Stimulated activated CD8-positive, alpha-beta memory T cell treated with anti-CD3 and anti-CD28 coated beads, Interleukin-4, amount 100 ng/mL, for 48 hours (primary cell): ENCODE data around the gene TBC1D32.
"Not testable (repeated sequence)": the region's sequence is repeated elsewhere in the genome, so short reads cannot be mapped to it uniquely, and the experiment has no call there.

ENCODE experiments used
- DNase-seq: peaks from one replicate; pipeline ENCODE4 v3.0.0-alpha.2; 2020

TBC1D32 gene

DNA sequence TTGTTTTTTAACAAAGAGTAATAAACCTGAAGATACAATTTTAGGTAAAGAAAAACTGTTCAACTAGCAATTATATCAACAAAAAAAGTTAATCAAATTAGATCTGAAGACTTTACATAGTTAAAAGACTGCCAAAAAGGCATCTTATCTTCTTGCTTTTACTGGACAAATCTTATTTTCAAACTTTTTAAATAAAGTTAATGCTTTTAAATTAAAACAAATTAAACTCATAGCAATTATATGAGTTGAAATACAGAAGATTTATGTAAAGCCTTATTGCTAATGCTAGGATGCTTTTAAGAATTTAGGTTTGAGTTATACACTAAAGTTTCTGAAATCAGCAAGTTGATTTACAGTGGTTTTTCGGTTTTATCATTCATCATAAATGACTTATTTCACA is 227.3 kb downstream of the TBC1D32 start:
- no peak for DNase-seq

DNA sequence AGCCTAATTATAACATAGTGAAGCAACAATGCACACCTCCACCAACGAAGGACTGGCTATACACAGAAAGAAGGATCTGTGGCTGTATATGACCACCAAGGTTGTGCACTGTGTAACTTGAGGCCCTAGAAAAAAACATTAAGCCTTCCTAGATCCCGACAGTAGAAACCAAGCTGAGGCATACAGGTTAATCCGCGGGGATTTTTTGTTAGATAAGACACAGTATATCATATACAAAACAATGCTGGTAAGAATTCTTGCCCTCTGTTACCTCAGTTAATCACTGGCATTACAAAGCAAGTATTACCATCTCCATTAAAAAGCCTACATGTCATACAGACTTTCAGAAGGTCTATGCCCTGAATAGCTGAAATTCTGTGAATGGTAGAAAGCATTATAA is 228.8 kb downstream of the TBC1D32 start:
- no peak for DNase-seq

DNA sequence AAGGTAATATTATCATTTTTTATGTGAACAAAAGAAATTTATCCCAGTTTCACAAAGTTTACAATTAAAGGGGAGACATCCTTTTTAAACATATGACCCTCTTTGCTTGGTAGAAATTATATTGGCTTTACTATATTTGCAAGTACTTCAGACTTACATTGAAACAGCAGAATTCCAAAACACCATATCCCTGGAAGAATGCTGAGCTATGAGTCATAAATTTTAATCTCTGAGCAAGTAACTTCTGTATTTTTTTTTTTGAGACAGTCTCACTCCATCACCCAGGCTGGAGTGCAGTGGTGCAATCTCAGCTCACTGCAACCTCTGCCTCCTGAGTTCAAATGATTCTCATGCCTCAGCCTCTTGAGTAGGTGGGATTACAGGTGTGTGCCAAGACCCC is 240.4 kb downstream of the TBC1D32 start:
- no peak for DNase-seq

DNA sequence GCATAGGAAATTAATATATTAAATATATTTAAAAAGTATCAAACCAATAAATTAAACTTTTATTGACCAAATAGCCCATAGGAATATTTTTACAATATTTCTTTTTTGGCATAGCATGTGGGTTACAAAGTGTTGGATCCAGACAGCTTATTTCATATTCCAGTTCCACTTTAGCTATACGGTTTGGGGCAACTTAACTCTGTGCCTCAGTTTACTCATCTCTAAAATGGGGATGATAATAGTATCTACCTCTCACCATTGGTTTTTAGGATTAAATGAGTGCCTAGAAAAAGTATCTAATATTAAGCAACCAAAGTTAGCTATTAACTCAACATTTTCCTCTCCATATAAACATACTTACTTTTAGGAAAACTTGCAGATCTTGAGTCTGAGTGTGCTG is 243.8 kb downstream of the TBC1D32 start:
- DNase-seq, result no peak

DNA sequence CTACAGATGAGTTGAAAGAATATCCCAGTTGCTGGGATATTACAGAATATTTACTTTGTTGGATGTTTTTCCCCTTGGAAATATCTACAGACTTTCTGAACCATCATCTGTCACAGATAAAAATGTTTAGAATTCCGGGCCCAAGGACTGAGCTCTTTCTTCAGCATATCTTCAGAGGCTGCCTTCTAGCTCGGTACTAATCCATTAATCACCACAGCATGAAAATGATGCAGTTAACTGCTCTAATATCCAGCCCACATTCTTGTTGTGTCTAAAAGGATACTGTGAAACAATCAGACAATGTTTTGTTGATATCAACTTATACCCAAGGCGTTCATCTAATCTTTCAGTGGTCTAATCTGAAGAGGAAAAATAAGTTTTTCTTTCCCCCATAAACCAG is 247.4 kb downstream of the TBC1D32 start:
- no peak for DNase-seq

DNA sequence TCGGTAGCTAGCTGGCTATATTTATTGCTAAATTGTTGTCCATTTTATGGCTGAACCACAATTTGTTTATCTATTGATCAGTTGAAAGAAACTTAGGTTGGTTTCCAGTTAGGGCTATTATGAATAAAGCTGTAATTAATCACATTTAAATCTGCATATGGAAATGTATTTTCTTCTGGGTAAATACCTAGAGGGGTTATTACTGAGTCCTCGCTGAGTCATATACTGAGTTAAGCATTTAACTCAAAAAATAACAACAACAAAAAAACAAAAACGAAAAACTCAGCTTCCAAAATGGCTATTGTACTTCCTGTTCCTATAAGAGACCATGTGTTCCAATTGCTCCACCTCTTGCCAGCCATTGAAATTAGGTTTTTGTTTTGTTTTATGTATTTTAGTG is 258.2 kb downstream of the TBC1D32 start:
- no peak for DNase-seq

DNA sequence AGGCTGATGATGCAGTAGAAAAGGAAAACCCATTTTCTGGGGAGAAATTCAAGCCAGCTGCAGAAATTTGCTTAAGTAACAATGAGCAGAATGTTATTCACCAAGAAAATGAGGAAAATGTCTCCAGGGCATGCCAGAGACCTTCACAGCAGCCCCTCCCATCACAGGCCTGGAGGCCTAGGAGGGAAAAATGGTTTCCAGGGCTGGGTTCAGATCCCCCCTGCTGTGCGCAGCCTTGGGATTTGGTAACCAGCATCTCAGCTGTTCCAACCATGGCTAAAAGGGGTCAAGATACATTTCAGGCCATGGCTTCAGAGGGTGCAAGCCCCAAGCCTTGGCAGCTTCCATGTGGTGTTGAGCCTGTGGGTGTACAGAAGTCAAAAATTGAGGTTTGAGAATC is 265.5 kb downstream of the TBC1D32 start:
- DNase-seq, result not testable (repeated sequence)

DNA sequence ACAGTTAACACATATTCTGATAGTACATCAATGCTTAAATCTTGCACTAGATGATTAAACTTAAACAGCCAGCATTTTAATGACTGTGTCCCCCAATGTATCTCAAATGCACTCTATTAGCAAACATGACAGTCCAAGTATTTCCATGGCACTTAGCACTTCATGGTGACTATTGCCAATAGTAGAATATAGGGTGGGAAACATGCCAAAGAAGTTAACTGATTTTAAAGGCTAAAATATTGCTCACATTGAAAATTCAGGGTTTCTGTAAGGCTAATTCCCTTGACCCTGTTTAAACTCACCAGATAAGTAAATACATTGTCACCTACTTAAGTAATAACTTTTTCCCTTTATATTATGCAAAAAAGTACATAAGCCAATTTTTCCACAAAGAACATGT is 266.9 kb downstream of the TBC1D32 start:
- no peak for DNase-seq

DNA sequence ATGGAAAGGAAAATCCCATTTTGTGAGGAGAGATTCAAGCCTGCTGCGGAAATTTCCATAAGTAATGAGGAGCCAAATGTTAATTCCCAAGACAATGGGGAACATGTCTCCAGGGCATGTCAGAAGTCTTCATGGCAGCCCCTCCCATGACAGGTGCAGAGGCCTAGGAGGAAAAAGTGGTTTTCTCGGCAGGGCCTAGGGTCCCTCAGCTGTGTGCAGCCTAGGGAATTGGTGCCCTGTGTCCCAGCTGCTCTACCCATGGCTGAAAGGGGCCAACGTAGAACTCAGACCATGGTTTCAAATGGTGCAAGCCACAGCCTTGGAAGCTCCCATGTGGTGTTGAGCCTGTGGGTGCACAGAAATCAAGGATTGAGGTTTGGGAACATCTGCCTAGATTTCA is 269.9 kb downstream of the TBC1D32 start:
- DNase-seq, result no peak

DNA sequence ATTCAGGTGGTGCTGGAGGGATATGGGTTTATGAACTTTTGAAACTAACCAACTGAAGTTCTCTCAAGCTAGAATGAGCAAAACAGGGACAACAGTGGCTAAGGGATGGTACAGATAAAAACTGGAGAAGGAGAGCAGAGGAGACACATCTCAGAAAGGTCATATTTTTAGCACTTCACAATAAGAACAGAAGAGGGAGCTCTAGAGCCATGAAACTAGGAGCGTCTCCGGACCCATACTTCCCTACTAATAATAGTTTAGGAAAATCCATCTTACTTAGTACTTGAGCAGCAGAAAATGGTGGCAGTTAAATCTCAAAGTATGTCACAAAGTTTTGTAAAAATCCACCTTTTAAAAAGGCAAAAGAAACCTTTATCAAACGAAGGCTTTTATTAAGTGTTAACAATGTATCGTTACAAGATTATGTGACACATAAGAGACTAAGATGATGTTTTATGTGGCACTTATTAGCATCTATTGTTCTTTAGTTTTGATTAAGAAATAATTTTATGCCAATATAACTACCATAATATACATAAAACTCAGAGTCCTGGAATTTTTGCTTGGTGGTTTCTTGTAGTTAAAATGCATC is 278.6 kb downstream of the TBC1D32 start:
- no peak for DNase-seq

DNA sequence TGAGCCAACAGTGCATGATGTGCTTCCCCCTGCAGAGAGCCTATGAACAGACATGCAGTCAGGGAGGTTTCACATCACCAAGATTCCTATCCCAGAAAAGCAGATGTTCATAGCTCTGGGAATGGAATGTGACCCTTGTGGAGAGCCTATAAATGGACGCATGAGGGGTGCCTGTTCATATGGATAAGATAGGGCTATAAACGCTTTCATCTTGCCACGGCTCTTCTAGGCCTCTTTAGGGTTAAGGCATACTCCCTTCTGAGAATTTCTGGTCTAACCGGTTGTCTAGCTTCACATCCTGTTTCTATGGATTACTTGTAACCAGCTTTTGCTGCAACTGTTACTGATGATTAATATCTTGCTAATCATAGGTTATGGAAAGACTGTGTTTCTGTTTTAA is 285.7 kb downstream of the TBC1D32 start:
- DNase-seq, result not testable (repeated sequence)

DNA sequence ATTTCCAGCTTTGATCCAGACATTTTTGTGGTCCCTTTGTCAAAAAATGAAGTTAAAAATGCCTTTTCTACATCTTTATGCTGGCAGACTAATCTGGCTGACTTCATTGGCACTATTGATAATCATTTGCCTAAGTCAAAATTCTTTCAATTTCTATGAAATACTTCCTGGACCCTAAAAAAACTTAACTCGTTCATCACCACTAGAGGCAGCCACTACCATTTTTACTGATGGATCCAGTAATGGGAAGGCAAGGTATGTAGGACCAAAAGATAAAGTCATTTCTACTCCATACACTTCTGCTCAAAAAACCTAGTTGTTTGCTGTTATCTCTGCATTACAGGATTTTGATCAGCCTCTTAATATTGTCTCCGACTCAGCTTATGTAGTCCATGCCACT is 289.4 kb downstream of the TBC1D32 start:
- not testable (repeated sequence) for DNase-seq

DNA sequence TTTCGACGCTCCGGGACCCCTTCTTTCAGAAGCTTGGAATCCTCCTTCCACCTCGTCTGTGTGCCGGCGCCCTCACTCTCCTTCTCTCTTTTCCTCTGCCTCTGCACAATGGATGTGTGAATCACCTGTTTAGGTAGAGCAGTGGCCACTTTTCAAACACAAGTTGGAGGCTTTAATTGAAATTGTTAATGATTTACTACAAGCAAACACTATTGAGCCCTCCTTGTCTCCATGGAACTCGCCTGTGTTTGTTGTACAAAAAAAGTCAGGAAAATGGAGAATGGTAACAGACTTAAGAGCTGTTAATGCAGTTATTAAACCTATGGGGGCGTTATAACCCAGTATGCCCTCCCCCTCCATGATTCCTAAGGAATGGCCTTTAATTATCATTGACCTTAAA is 290.6 kb downstream of the TBC1D32 start:
- not testable (repeated sequence) for DNase-seq

DNA sequence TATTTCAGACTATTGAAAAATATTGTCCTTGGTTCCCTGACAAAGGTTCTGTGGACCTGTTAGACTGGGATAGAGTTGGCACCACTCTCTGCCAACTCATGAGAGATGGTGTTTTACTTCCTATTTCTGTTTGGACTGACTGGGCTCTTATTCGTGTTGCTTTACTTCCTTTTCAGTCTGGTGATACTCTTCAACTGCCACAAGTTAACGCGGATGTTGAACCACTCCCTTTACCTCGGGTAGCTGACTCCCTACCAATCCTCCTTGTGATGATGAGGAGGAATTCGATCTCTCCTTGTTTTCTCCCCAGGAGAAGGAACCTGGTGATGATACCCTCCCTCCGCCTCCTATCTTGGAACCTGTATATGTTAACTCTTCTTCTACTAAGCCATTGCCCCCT is 291.1 kb downstream of the TBC1D32 start:
- DNase-seq, result not testable (repeated sequence)

DNA sequence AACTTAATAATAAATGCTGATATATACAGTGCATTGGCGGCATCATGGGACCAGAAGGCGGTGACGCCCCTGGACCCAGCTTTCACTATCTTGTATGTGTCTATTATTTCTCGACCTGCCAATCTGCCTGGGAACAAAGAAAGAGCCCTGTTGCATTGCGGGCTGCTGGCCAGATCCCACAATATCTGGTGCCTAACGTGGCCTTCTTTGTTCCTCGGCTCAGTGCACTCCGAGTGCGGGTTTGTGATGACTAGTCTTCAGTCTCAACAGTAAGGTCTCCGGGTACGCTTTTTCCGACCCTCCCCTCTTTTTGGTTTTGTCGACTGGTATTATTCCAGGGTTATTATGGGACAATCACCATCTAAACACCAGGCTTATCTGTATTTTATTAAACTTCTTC is 291.5 kb downstream of the TBC1D32 start:
- DNase-seq, result no peak

DNA sequence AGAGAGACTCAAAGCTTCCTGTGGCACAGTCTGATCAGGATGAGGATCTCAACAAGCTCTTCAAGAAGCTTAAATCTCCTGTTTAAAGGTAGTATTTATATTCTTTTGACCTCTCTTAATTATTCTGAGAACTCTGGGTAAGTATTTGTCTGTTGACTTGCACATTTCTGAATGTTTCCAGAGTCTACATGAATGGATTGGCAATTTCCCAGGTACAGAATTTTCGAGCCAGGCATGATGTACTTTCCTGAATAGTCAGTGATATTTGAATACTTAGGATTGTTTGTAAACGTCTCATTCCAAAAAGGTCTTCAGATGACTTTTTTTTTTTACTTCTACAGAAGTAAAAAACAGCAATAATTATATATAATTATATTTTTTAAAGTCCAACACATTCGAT is 293.4 kb downstream of the TBC1D32 start:
- no peak for DNase-seq

DNA sequence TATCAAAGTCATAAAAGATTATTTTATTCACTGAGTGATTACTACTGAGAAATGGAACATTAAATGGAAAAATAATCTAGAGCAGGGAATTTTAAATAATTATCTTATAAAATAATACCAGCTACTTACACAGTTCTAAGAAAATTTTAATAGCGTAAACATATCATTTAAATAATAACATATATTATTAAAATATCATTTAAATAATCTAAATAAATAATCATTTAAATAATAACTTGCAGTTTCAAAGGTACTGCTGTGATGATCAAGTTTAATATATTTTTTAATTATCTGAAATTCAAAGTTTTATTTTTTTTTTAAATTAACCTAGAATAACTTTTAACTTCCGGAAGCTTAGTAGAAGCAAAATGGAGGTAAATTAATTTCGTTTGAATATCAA is 301.2 kb downstream of the TBC1D32 start:
- DNase-seq, result no peak

DNA sequence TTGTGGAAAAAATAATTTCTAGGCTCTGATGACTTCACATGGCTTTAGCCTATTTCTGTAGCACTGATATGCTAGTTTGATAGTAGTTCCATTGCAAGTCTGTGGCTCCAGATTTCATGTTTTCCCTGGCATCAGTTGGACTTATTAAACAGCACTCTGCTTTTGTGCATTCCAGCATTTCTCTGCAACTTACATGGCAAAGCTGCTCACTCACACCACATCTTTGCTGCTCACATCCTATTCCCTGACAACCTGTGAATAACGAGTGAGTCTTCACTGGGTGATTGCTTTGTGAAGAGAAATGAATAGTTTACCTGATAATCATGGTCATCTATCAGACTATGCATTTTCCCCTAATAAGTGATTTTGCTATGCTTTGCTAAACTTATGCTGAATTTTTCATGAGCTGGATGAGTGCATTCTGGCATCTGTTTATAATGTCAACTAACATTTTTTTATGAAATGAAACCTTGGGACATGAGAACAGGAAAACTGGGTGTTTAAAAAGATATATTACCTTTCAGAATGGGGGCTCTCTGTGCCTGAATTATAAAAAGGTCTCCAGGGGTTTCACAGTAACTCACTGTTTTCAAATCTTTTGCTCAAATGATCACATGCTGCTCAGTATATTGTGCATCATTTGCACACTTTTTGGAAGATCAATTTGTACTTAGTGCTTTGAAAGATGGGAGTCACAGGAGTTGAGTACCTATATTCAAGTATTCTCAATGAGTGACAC is 301.8 kb downstream of the TBC1D32 start:
- DNase-seq, result no peak
